Right renal pelvis (tissue), 4 donors: ENCODE results near the gene PTPRH. TPM values are rescaled to one million over a fixed set of nuclear protein-coding genes. Genes with fewer than 3 reads are reported as not detected.
"Not testable (repeated sequence)": the region's sequence is repeated elsewhere in the genome, so short reads cannot be mapped to it uniquely, and the experiment has no call there.

Experiments used
- DNase-seq, 4 donors: peaks; one replicate each; pipeline ENCODE4 v3.0.0-alpha.2; 2013; ENCODE audit warnings: low read depth in 4 of 4, low spot score in 3 of 4, missing footprints in 1 of 4
- polyA plus RNA-seq, 4 donors: library from polyadenylated mRNA; unstranded; fragments of 120-200 nt; gene quantifications; one replicate each; pipeline ENCODE4 v1.2.1, GENCODE V29; 2013; ENCODE audit not compliant: insufficient read length in 4 of 4

PTPRH gene
- polyA plus RNA-seq, 4 donors = 0.10 to 0.49 (median 0.27) TPM; not detected in 1

- no peak for DNase-seq
Measured at GRCh38 chr19:55160986-55161365, 48.3 kb downstream of the PTPRH start.

DNA sequence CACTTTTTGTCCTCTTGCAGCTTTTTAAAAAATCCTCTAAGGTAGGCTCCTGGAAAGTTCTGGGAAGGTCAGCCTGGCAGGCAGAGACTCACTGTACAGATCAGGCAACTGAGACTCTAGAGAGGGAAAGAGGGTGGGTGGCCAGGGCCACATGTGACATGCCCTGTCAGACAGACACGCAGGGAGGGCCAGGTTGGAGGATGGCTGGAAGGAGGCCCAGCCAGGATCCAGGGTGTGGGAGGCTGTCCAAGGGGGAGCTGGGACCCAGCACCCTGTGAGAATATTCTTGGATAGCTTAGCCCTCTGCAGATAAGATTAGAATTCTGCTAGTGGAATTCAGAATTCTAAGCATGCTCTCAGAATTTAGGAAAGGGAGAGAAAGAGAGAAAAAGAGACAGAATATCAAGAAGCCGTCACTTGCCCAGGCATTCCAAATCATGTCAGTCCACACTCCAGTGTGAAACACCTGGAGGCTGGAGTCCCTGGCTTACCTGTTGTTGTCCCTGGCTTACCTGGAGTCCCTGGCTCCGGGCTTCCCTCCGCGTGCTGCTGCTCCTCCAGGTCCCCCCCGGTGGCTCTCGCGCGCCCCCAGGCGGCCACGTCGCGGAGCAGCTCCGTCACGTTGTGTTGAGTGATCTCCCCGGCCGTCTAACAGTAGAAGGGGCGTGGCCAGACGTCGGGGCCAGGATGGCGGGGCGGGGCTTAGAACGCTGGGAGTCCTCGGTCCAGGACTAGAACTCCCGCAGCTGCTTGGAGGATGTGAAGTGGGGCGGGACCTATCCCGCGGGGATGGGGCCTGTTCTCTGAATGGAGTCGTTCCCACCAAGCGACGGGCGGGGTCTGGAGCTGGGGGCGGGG is 48.9 kb downstream of the PTPRH start:
- peak in 2 of 4 donors; percentile 40 to 73 for DNase-seq

DNA sequence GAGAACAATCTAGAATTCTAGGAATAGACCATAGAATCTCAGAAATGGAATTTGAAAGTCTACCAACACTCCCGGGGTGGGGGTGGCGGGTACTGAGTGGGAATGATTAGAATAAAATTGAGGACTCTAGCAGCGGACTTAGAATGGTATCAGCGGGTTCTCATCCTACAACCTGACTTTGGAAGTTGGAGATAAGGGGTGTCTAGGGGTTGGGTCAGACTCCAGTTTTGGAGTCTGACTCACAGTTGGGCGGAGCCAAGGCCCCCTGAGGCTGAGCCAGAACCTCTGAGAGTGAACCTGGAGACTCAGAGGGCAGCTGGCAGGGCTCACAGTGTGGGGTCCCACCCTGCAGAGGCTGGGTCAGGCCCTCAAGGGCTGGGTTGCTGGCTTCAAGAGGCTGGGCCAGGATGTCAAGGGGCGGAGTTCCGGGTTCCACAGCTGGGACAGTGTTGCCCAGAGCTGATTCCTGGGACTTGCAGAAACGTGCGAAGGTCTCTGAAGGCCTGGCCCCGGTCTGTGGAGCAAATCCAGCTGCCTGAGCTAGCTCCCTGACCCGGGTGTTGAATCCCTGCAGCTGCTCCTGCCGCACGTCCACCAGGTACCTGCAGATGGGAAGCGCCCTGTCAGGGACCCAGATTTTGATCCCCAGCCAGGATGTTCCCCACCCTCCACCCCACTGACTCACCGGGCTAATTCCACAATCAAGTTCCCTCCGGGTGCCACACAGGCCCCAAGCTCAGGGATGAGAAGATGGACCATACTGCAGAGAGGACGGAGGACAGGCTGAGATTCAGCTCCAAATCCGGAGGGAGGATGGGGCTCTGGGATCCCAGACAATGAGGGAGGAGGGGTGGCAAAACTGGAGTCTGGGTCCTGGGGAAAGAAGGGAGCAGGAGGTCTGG is 50.2 kb downstream of the PTPRH start:
- no peak for DNase-seq

DNA sequence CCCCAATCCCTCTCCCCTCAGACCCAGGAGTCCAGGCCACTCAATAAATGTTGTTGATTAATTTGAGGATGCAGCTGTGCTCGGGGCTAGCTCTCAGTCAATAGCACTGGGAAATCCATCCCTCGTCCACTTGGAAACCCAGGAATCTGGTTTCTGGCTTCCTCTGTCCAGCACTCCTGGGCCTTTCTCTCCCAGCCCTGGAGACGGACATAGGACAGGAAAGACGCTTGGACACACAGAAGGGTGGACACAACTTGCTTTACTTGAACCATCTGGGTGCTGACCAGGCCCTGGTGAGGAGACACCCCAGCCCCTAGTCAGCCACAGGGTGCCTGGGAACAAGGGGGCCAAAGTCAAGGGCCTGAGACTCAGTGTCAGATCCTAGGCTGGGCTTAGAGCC is 50.9 kb downstream of the PTPRH start:
- DNase-seq = no peak

- no peak for DNase-seq
Measured at GRCh38 chr19:55157064-55157908, 52.0 kb downstream of the PTPRH start, which contains the start of gene TNNI3. TSS of gene TNNI3 (minus strand) at chr19:55157732. CDS start at chr19:55157589, 143 bp downstream.

GRCh38 chr19:55156202-55157063 is 52.9 kb downstream of the PTPRH start:
- no peak for DNase-seq

DNA sequence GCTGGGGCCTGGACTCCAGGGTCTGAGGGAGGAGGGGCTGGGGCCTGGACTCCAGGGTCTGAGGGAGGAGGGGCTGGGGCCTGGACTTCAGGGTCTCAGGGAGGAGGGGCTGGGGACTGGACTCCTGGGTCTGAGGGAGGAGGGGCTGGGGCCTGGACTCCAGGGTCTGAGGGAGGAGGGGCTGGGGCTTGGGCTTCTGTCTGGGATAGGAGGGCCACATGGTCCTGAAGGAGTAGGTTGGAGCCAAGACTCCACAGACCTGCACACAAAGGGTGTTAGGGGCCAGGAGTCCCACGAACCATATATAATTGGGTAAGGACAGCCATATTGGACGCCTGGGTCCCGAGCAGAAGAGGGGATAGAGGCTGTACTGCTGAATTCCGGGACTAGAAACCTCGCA is 53.5 kb downstream of the PTPRH start:
- not testable (repeated sequence) for DNase-seq

DNA sequence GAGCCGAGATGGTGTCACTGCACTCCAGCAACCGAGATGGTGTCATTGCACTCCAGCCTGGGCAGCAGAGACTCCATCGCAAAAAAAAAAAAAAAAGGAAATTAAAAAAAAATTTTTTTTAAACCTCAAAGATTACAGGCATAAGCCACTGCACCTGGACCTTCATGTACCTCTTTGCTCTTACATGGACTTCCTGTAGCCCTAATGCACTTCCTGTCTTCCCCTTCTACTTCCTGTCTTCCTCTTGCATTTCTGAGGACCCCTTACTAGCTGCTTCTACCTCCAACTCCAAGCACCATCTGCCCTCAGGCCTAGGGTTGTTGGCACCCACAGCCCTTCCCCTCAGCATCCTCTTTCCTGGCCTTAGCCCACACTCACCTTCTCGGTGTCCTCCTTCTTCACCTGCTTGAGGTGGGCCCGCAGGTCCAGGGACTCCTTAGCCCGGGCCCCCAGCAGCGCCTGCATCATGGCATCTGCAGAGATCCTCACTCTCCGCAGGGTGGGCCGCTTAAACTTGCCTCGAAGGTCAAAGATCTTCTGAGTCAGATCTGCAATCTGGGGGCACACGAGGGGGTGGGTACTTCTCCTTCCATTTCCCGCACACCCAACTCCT is 55.5 kb downstream of the PTPRH start:
- DNase-seq = no peak

GRCh38 chr19:55152017-55152416 is 57.3 kb downstream of the PTPRH start:
- DNase-seq = no peak

- DNase-seq = no peak
Measured at GRCh38 chr19:55149078-55150003, 60.0 kb downstream of the PTPRH start, which contains the start of gene TNNT1. TSS of gene TNNT1 (minus strand) at chr19:55149206. CDS start at chr19:55147157, 2,049 bp downstream.

DNA sequence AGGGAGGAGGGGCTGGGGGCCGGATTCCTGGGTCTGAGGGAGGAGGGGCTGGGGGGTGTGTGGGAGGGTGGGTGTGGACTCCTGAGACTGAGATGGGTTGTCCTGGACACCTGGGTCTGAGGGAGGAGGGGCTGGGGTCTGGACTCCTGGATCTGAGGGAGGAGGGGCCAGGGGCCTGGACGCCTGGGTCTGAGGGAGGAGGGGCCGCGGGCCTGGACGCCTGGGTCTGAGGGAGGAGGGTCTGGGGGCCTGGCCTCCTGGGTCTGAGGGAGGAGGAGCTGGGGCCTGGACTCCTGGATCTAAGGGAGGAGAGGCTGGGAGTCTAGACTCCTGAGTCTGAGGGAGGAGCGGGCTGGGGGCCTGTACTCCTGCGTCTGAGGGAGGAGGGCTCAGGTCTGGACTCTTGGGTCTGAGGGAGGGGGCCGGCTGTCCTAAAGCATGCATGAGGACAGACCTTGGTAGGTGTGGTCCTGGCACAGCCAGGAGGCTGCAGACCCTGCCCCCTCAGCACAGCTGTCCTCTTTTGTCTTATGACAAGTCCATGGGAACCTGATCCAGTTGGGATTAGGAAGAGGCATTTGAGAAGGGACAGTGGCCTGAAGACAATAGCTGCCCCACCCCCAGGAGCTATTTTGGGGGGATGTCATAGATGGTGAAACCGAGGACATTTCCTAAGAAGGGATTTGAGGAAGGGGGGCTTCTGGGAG is 61.6 kb downstream of the PTPRH start:
- DNase-seq = no peak

GRCh38 chr19:55146705-55147273 is 62.5 kb downstream of the PTPRH start:
- DNase-seq = no peak

DNA sequence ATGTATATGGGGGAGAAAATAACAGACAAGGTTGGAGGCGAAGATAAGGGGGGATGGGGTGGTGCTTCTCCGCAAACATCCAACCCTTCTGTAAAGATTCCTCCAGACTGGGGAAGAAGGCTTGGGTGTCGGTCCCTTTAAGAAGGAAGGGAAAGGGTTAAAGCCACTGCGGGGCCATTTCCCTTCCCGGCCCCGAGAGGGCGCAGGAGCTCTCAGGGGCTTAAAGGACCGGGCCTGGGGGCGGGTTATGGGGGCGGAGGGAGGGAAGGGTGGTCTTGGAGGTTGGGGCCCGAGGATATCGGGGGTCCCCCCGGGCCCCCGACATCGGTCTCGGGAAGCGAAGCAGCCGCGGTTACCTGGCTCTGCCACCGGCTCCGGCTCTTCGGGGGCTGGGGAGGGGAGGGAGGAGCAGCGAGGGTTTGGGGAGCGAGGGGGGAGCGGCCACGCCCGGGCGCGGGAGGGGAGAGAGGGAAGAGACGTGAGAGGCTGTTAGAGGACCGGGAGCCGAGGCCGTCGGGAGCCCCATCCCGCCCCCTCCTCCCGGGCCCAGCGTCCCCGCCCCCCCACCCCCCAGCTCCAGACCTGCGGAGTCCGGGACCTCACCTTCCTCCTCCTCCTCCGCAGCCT is 63.1 kb downstream of the PTPRH start:
- DNase-seq = no peak

DNA sequence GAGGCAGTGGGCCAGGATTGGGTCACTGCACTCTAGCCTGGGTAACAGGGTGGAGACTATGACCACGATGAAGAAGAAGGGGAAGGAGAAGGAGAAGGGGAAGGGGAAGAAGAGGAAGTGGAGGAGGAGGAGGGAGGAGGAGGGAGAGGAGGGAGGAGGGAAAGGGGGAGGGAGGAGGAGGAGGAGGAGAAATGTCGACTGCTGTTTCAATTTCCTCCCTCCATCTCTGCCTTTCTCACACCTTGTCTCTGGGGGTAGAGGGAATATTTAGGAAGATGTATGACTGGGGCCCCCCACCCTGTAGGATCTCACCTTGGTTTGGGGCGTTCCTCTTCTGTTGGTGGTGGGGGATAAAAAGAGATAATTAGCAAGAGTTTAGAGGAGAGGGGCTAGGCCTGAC is 64.1 kb downstream of the PTPRH start:
- no peak for DNase-seq

DNA sequence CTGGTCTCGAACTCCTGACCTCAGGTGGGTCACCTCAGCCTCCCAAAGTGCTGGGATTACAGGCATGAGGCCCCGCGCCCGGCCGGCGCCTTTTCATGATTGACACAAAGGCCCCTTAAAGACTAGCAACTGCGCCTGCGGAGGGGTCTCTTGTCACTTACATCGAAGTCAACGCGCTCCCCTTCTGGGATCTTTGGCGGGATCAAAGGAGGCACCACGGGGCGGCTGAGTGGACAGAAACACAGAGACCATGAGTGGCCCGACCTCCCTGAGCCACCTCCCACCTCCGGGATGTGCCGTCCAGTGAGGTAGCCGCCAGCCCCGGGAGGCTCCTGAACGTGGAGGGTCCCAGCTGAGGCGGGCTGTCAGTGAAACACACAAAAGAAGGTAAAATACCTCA is 67.6 kb downstream of the PTPRH start:
- no peak for DNase-seq

DNA sequence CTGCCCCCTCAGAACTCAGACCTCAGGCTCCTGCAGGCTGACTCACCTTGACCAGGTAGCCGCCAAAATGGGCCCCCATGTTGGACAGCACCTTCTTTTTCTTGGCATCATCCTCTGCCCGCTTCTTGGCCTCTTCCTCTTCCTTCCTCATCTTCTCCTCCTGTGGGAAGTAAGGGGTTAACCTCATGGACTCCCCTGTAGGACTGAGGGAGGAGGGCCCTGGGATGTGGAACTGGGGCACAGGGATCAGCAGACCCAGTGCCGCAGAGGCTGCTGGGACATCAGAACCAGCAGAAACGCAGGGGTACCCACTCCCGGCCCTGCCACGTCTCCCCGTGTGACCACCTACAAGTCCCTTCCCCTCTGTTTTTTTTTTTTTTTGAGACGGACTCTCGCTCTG is 71.4 kb downstream of the PTPRH start:
- no peak for DNase-seq
